NCI-H1930 (cell line): Measurements from ENCODE around the gene TRIM44.

ENCODE experiments used
- DNase-seq, 2 experiments: peaks; one replicate each; lab custom pipeline; 2025; lab: John Stamatoyannopoulos, UW

TRIM44 gene

GRCh38 chr11:35791088-35791958, 128.7 kb downstream of the TRIM44 start:
- DNase-seq: no peak

- no peak for DNase-seq
Measured at GRCh38 chr11:35792148-35792845, 129.7 kb downstream of the TRIM44 start.

DNA sequence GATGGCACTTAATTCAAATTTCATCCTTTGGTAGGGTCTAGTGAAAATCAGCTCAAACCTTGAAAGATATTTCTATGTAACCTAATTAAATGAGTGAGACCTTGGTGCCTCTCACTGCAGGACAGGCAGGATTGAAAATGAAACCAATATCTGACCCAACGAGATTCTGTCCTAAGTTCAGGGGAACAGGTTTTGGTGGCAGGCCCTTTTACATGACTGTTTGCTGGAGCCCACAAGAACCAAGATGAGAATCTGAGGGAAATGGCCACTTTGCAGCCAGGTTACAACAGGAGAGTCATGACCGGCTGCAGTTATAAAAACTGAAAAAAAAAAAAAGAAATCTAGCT, 130.2 kb downstream of the TRIM44 start:
- DNase-seq: no peak

GRCh38 chr11:35794333-35794732, 131.8 kb downstream of the TRIM44 start:
- no peak for DNase-seq

DNA sequence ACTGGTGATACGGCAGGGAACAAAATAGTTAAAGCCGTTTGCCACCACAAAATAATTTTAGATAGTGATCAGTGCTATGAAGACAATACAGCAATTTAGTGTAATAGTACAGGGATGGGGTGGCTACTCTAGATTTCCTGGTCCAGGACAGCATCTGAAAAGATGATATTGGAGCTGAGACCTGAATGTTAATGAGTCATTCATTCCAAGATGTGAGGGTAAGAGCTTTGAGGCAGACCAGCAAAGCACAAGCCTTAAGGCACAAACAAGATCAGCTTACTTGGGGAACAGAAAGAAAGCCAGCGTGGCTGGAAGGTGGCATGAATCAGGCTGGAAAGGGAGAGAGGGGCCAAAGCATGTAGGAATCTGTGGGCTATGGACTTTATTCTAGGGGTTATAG, 132.3 kb downstream of the TRIM44 start:
- DNase-seq: no peak

GRCh38 chr11:35796562-35796961, 134.0 kb downstream of the TRIM44 start:
- DNase-seq: no peak

DNA sequence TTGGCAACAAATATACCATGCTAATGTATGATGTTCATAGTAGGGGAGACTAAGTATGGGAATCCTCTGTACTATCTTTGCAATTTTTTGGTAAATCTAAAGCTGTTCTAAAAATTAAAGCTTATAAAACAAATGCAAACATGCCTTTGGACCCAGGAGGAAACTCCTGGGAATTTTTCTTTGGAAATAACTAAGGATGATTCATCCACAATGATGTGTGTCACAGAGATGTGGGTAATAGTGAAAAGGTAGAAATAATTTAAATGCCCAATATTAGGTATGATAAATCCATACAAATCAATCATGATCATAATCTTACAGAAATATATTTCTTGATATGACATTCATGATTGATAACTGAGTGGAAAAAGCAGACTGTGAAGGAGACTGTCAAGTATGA, 135.8 kb downstream of the TRIM44 start:
- DNase-seq: no peak

- DNase-seq: no peak
Measured at GRCh38 chr11:35798983-35799382, 136.4 kb downstream of the TRIM44 start.

DNA sequence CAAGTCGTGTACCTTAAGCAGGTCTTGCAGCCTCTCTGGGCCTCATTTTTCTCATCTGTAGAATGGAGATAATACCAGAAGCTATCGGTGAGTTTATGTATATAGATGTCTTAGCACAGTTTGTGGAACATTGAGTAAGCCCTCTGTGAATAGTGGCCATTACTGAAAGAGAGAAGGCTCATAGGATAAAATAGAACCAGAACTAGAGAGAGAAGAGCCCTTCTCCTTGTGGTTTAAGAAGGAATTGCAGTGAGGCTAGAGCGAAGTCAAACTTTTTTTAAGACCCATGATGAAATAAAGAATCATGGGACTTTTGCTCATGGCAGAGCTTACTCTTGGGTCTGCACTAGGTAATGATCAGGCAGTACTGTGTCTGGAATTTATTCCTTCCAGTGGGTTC, 137.1 kb downstream of the TRIM44 start:
- DNase-seq: no peak

GRCh38 chr11:35800970-35801953, 138.7 kb downstream of the TRIM44 start:
- DNase-seq: no peak

GRCh38 chr11:35802221-35802620, 139.6 kb downstream of the TRIM44 start:
- DNase-seq: no peak

DNA sequence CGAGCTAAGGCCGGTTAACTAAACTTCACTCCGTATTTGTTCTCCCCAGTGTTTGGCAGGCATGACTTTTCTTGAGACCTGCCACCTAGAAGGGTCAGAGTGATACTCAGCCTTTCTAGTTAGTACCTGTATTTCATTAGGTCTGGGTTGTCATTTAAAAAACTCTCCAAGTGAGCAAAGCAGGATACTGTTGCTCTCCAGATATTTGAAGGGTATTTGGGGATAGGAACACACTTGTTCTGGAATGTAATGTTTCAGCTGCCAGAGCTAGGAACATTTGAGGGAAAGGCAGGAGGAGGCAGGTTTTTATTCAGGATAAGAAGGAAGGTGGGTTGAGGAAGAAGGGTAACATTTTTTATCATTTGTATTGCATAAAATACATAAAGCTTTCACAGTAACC, 140.1 kb downstream of the TRIM44 start:
- DNase-seq: no peak

GRCh38 chr11:35803115-35803514, 140.5 kb downstream of the TRIM44 start:
- no peak for DNase-seq

- DNase-seq: no peak
Measured at GRCh38 chr11:35804451-35805040, 142.0 kb downstream of the TRIM44 start.

DNA sequence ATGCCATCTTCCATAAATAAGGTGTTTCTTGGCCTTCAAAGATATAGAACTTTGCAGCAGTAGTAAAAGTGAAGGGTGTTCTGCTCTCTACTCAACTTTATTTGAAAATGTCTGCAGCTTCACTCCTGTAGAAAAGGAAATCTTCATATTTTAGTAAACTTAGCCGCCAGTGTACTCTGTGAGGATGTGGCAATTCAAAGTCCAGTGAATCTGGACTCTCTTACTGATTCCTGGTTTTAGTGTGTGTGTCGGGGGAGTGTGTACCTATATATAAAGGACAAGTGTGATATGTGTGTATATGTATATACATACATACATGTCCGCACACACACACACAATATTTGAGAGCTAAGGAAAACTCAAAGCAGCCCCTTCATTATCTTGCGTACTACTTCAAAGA, 147.0 kb downstream of the TRIM44 start:
- no peak for DNase-seq

GRCh38 chr11:35810045-35810645, 147.6 kb downstream of the TRIM44 start:
- no peak for DNase-seq

DNA sequence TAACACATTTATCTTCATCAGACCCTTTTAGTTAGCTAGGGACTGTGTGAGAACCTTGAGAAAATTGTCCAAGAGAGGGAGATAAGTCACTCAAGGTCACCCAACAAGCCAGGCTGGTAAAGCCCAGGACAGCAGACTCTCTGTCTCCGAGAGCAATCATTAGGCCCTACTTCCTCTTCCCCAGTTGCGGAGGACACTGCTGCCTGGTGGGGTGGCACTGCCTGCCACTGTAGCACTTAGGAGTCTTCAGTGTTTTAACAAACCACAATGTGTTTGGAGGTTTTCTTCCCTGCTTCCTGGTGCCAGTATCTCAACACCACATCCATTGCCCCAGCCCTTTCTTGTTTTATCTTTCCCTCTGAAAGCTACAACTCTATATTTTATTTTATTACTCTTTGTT, 149.2 kb downstream of the TRIM44 start:
- DNase-seq: no peak

DNA sequence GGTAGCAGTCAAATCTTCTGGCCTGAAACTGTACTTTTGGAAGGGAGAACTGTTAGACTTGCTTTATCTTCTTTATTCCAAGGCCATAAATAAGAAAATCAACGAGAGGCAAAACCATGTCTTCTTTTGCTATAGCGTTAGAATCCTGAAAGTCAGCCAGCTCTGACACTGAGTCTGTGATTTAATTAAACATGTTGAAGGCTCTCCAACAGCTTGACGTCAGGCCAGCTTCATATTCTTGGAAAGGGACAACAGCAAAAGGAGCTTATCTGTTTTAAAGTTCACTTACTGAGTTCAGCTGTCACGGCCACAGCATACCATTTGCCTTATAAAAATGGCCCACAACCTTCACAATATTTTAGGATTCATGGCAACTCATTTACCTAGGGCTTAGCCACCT, 150.3 kb downstream of the TRIM44 start:
- no peak for DNase-seq

DNA sequence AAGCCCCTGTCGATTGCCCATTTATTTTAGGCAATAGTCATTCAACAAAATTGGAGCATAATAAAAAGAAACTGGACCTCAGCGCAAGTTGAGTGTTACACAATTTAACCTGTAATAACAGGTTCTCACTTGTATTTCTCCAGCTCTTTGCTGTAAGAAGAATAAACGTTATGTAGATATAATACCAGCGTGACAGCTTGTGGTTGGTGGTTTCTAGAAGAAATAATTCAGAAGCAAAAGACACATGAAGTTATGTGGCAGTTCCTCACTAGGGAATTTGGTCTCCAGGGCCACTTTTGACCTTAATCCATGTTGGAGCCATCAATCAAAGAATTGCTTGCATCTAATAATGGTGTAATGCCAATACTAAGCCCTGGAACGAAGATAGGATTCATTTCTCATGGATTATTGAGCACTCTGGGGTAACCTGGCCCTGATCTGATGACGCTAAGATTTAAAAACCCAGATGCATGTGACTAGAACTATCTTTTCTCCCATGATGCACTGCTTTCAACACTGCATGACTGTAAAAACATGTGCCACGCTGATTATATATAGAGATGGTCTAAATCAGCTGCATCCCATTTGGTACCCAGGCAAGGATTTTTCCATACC, 151.6 kb downstream of the TRIM44 start:
- DNase-seq: no peak

DNA sequence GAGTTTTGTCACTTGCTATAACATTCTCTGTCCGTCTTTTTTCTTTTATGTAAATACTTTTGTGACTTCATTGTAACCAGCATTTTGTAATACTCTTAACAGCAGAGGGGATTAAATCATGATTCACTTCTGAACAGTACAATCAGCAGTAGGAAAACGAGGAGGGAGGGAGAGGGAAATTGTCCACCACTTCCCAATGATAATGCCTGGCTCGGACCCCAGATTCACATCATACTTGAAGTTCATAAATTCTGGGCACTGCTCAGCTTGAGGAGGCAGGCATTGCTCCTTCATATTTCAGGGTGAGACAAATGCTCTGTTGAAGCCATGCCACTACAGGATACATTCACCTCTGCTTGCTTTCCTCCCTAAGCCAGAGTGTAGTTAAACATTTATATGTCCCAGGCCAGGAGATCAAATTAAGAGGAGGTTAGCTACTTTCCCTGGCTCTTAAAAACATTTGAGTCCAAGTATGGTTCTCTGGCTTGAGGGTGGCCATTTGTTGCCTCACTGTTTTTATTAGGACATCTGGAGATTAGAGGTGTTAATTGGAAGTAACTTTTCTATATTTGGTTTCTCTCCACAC, 152.2 kb downstream of the TRIM44 start:
- no peak for DNase-seq
